NCI-H1694 (cell line): ENCODE measurements around the gene PPP1R13B.
A peak's percentile ranks its signal among the peaks of the same experiment; 100 is the strongest.

ENCODE experiments used
- DNase-seq: peaks from one replicate; lab custom pipeline; 2025; lab: John Stamatoyannopoulos, UW

Gene PPP1R13B

GRCh38 chr14:103731916-103732867 lies 115.2 kb downstream of the PPP1R13B start:
- DNase-seq: no peak

DNA sequence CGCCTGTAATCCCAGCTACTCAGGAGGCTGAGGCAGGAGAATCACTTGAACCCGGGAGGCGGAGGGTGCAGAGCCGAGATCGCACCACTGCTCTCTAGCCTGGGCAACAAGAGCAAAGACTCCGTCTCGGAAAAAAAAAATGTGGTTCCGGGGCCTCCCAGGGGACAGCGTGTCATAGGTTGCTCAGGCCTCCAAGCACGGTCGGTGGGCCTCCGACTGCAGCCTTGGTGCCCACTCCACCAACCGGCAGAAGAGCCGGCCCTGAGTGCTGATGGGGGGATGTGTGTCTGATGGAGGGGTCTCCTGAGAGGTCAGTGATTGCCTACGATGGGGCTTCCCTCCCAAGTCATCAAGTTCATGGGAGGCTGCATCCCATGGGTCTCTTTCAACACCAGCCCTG lies 115.9 kb downstream of the PPP1R13B start:
- DNase-seq: no peak

DNA sequence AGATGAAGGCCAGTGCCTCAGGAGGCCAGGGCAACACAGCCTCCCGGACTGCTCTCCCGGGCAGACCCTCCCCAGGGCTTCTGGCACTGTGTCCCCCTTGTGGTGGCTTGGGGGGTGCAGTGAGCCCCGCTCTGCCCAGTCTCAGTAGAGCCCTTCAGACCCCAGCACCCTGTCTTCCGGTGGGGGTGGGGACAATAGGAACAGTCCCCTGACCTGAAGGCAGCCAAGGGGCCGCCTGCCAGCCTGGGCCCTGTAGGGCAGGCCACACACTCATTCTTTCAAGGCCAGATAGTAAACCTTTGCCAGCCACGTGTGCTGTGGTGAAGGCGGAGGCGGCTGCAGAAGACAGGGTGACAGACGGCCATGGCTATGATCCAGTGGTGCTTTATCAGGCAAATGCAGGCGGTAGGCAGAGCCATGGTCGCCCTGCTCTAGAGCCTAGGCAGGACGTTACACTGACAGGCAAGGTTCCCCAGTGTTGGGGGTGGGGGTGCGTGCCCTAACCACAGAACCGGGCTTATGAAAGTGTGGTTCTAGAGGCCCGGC lies 116.8 kb downstream of the PPP1R13B start:
- DNase-seq: peak; percentile 44

DNA sequence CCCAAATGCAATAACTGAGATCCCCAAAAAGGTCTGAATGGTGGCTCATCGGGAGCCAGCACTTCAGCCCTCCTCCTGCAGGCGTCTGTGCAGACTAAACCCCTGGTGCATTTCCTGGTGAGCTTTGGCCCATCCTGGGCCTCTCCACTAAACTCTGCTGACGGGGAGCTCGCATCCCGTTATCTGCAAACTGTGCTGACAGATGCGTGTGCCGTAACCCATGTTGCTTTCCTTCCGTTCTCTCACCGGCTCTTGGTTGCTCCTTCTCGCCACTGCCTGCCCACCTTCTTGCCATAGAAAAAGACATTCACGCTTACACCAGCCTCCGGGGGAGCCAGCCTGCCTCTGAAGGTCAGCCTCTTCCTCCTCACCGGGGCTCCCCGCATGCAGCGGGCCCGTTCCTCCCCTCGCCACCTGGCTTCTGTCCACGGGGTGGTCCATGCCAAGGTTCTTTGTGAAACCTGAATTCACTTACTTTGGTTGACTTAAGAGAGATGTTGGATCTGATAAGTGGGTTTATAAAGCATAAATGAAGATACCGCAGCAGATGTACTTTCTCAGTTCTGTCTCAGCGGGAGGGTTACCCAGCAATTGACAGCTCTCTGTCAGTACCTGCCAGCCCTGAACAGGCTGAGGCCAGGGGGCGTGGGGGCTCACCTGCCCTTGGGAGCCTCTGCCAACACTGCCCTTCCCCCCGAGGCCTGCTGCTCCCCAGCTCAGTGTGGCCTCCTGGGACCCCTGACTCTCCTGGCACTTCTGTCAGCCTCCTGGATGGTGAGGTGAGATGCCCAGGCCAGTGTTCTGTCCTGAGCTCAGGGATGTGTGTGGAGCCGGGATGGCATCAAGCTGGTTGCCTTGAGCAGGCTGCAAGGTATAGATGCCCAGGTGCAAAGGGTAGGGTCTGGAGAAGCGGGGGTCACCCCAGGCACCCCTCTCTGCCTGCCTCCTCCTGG lies 117.6 kb downstream of the PPP1R13B start:
- no peak for DNase-seq

- DNase-seq: no peak
Observed at GRCh38 chr14:103728721-103729120, 118.7 kb downstream of the PPP1R13B start.

DNA sequence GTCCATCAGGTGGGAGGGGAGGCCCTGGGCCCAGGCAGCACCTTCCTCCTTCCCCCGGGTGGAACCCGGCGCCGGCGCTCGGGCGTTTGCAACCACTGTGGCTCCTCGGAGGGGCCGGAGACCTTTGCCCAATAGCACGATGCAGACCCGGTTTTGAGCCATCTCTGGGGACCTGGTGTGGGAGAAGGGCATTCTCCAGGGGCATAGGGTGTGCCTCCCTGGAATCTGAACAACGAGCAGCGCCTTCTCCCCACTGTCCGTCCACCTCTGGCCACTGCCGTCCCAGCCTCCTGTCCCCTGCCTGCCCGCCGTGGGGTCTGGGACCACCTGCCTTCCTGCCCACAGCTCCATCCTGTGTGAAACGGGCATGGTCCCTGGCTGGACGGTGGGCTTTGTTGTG lies 119.2 kb downstream of the PPP1R13B start:
- no peak for DNase-seq

GRCh38 chr14:103727313-103727980 lies 119.9 kb downstream of the PPP1R13B start:
- DNase-seq: no peak

GRCh38 chr14:103726474-103726873 lies 120.9 kb downstream of the PPP1R13B start:
- no peak for DNase-seq

DNA sequence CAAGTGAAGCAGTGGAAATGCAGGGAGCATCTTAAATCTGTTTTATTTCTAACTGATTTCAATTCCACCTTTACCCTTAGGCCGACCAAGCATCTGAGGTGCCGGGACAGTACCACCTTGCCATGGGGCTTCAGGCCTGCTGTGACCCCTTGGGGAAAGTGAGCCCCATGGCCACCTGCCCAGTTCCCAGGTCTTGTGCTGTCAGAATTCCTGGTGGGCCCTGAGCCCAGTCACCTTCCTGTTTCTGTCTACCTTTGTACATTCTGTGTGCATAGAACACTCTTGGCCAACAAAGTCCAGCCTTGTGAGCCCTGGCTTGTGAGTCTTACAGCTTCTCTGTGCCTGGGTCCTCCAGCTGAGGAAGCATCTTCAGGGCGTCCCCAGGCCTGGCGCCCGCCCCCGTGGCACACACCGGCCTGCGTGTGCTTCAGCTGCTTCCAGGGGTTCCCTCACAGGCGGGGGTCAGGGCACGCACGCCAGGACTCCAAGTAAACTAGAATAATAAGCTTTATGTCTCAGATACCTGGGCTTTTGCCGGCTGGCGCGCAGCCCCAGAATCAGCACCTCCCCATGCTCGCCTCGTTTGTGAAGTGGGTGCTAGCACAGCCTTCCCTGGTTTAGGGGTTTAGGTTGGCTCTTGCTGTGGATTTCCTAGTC lies 121.5 kb downstream of the PPP1R13B start:
- DNase-seq: no peak

GRCh38 chr14:103725001-103725682 lies 122.2 kb downstream of the PPP1R13B start:
- no peak for DNase-seq

GRCh38 chr14:103724116-103724515 lies 123.3 kb downstream of the PPP1R13B start:
- DNase-seq: peak; percentile 12

- no peak for DNase-seq
Observed at GRCh38 chr14:103723748-103724081, 123.7 kb downstream of the PPP1R13B start.

GRCh38 chr14:103721334-103722120 lies 125.8 kb downstream of the PPP1R13B start:
- no peak for DNase-seq

DNA sequence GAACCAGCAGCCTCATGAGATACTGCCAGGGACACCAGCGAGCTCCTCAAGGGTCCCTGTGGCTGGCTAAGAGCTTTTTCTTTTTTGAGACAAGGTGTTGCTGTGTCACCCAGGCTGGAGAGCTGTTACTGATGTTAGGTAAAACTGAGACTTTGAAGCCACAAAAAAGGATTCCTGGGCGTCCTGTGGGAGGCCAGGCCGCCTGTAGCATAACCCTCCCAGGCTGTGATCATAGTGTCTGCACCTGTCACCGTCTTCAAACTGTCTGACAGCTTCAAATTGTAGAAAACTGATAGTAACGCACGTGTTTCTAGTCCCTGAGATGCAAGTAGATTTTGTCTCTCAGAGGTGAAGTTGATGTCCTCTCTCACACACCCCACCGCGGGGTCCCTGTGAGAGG lies 127.6 kb downstream of the PPP1R13B start:
- DNase-seq: no peak

GRCh38 chr14:103718572-103718971 lies 128.8 kb downstream of the PPP1R13B start:
- DNase-seq: no peak

DNA sequence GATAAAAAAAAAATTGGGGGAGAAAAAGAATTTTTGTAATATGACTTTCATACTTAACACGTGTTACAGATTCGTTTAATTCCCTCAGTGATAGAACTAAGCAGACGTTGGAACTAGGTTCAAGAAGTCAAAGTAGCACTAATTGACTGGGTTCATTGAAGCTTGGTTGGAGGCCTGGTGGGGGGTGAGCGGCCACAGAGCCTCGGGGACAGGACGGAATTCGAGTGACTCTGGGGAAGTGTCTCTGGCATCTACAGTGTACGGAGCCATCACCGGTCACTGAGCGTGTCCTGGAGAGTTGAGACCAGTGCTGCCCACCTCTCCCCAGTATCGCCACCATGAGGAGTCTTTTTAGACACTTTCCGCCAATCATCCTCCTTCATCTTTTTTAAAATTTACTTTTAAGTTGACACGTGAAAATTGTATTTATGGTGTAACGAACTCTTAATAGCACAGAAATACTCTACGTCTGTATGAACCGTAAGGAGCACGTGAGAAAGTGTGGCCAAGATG lies 130.4 kb downstream of the PPP1R13B start:
- no peak for DNase-seq

DNA sequence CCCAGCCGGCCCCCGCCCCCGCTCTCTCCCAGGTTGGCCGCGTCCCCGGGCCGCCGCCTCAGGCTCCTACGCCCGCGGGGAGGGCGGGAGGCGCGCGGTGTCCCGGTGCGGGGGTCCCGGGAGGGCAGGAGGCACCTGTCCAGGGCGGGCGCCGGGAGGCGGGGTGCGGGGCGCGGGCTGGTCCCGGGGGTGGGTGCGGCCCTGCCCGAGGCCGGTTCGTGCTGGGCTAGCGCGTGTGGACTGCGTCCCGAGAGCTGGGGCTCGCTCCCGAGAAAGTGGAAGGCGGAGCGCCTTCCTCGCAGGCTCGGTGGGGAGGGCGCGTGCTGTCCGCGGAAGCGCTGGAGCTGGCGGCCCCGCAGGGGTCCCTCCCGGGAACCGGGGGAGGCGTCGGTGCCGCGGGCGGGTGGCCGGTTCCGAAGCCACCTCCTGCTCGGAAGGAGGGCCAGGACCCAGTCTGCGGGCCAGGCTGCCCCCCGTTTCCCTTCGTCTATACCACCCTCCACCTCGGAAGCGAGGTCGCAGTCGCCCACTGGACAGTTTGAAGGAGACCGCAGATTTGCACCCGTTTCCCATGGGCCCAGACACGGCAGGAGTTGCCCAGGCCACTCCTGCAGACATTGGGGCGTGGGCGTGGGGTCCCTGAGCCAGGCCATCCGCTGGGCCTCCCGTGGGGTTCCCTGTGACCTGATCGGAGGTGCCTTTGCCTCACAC lies 131.1 kb downstream of the PPP1R13B start:
- no peak for DNase-seq

DNA sequence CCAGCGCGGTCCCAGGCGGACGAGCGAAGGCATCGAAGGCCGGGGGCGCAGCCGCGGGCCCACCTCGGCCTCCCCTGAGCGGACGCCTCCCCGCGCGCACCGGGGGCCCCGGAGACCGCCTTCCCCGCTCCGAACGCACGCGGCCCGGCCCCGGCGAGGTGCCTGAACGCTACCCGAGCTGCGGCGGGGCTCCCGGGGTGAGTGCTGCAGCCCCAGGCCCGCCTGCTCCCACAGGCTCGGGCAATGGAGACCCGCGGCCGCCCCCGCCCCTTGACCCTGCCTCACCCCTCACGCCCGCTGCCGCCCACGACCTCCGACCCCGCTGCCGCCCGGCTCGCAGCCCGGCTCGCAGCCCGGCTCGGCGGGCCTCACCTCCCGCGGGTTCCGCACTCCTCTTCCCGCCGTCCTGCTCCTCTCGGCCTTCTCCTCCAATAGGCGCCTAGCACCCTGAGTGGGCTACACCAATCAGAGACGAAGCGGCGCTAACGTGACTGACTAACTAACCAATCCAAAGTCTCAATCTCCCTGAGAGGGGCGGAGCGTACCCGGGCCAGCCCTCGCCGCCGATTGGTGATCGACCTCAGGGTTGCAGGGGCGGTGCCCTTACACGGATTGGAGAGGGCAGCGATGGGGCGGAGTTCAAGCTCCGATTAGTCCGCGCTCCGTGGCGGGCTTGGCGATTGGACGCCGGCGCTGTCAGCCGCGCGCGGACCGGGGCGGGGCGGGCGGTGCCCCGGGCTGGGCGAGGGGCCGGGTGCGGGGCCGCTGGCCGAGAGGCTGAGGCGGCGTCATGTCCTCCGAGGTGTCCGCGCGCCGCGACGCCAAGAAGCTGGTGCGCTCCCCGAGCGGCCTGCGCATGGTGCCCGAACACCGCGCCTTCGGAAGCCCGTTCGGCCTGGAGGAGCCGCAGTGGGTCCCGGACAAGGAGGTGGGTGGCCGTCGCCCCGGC lies 132.0 kb downstream of the PPP1R13B start, which contains the start of the genes XRCC3 and ZFYVE21:
TSS of gene XRCC3 (minus strand) at position 400 of the 949 bp plus-strand sequence. CDS start 4,364 bp downstream, outside the sequence.
TSS of gene ZFYVE21 (plus strand) at position 759 of the 949 bp plus-strand sequence. CDS start at position 791, 32 bp downstream.
- DNase-seq: peak; percentile 100
